Medulla oblongata (tissue), 1 donor: ENCODE results near the gene ABCA2.
A peak's percentile ranks its signal among the peaks of the same experiment; 100 is the strongest.

Source experiments
- DNase-seq: peaks from one replicate; pipeline ENCODE4 v3.0.0-alpha.2; 2015; ENCODE audit errors: extremely low spot score

Gene ABCA2

GRCh38 chr9:136997830-136998234, 30.2 kb downstream of the ABCA2 start:
- DNase-seq, result no peak

GRCh38 chr9:136997371-136997770, 30.7 kb downstream of the ABCA2 start:
- DNase-seq, result no peak

GRCh38 chr9:136996361-136997292, 31.4 kb downstream of the ABCA2 start, which contains the start of gene CLIC3:
Gene CLIC3 (minus strand): TSS chr9:136996568. CDS start chr9:136996543, 25 bp downstream.
- DNase-seq, result no peak

GRCh38 chr9:136995772-136996311, 32.2 kb downstream of the ABCA2 start:
- DNase-seq, result peak; percentile 47

- DNase-seq, result no peak
Observed at GRCh38 chr9:136995362-136995761, 32.7 kb downstream of the ABCA2 start.

GRCh38 chr9:136994888-136995230, 33.2 kb downstream of the ABCA2 start:
- no peak for DNase-seq

- DNase-seq, result no peak
Observed at GRCh38 chr9:136994180-136994887, 33.7 kb downstream of the ABCA2 start.

GRCh38 chr9:136992819-136993369, 35.1 kb downstream of the ABCA2 start:
- no peak for DNase-seq

- peak; percentile 90 for DNase-seq
Observed at GRCh38 chr9:136991993-136992818, 35.8 kb downstream of the ABCA2 start, which contains the start of gene PAXX. Gene PAXX (plus strand): TSS chr9:136992422. CDS start chr9:136992444, 22 bp downstream.

- no peak for DNase-seq
Observed at GRCh38 chr9:136990242-136990911, 37.7 kb downstream of the ABCA2 start.

- no peak for DNase-seq
Observed at GRCh38 chr9:136988872-136989271, 39.2 kb downstream of the ABCA2 start.

- no peak for DNase-seq
Observed at GRCh38 chr9:136985853-136986252, 42.2 kb downstream of the ABCA2 start.

- DNase-seq, result peak; percentile 13
Observed at GRCh38 chr9:136985027-136985602, 42.9 kb downstream of the ABCA2 start.

GRCh38 chr9:136984464-136985026, 43.5 kb downstream of the ABCA2 start:
- peak; percentile 17 for DNase-seq

- peak; percentile 48 for DNase-seq
Observed at GRCh38 chr9:136983656-136984314, 44.3 kb downstream of the ABCA2 start.

- peak; percentile 43 for DNase-seq
Observed at GRCh38 chr9:136983167-136983566, 44.9 kb downstream of the ABCA2 start.

GRCh38 chr9:136982232-136983051, 45.6 kb downstream of the ABCA2 start, which contains the start of gene LCNL1:
Gene LCNL1 (plus strand): TSS chr9:136982993. CDS start chr9:136983587, 594 bp downstream.
- peak; percentile 69 for DNase-seq

GRCh38 chr9:136981588-136982231, 46.3 kb downstream of the ABCA2 start:
- DNase-seq, result peak; percentile 82
